ENCODE data around the gene ALOX12B.
"Not testable (repeated sequence)": the region's sequence is repeated elsewhere in the genome, so short reads cannot be mapped to it uniquely, and the experiment has no call there.

ALOX12B gene

DNA sequence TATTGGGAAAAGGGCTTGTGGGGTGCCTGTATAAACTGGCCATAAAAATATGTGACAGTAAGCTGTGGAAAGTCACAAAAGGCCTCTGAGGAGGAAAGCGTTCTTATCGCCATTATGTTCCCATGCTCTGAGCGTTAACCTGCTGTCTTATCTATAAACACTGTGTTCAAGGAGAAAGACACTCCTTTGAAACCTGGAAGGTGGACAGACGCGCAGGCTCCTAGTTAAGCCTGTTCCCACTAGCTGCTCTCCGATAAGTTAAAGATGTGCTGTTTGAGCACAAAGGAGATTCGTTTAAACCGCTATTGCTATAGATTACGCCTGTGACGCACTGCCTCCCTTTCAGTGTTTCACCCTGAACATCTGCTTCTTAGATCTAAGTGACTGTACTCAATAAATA is 5.2 kb downstream of the ALOX12B start:
- DNase-seq (ENCODE audit: low spot score) = no peak

DNA sequence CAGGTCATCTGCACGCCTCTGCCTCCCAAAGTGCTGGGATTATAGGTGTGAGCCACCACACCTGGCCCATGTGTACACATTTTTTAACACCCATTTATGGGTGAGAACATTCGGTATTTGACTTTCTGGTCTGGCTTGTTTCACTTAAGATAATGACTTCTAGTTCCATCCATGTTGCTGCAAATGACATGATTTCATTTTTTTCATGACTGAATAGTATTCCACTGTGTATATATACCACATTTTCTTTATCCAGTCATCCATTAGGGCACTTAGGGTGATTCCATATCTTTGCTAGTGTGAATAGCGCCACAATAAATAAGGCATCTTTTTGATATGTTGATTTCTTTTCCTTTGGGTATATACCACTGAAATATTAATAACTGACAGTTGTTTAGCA is 5.6 kb downstream of the ALOX12B start:
- no peak for DNase-seq (ENCODE audit: low spot score)

DNA sequence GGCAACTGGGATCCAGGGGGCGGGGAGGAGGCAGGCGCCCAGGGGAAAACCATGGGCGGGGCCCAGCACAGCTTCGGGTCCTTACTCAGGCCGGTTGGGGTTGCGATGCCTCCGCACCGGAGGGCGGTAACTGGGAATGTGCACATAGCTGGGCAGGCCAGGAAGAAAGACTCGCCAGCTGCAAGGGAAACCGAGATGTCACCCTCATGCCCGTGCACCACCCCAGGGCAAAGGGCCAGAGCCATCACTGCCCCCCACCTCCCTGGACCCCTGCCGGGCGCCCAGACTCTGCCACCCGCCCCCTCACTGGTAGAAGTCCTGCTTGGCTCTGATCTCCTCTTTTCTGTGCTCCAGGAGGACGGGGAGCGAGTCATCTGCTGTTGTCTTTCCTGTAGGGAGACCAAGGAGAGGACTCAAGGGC is 6.7 kb downstream of the ALOX12B start:
- DNase-seq (ENCODE audit: low spot score) = no peak

DNA sequence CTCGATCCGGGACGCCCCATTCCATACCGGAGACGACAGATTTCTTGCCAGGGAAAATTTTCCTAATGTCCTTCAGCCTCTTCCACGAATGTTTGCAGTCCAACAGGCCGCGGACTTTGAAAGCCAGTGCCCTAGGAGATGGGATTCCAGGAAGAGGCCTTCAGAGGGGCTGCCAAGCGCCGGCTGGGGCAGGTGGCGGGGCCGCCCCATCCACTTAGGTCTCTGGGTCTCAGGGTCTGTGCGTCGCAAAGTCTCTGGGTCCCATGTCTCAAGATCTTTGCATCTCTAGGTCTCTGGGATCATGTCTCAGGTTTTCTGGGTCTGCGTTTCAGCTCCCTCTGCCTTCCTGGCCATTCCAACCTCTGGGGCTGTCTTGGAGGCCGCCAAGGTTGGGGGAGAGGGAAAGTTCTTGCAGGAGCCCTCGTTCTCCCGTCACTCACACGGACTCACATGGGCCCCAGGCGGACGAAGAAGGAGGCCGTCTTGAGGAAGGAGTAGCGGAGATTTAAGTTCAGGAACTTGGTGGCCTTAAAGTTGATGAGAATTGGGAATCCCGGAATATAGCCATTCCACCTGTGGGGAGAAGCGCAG is 7.2 kb downstream of the ALOX12B start:
- DNase-seq (ENCODE audit: low spot score) = no peak

DNA sequence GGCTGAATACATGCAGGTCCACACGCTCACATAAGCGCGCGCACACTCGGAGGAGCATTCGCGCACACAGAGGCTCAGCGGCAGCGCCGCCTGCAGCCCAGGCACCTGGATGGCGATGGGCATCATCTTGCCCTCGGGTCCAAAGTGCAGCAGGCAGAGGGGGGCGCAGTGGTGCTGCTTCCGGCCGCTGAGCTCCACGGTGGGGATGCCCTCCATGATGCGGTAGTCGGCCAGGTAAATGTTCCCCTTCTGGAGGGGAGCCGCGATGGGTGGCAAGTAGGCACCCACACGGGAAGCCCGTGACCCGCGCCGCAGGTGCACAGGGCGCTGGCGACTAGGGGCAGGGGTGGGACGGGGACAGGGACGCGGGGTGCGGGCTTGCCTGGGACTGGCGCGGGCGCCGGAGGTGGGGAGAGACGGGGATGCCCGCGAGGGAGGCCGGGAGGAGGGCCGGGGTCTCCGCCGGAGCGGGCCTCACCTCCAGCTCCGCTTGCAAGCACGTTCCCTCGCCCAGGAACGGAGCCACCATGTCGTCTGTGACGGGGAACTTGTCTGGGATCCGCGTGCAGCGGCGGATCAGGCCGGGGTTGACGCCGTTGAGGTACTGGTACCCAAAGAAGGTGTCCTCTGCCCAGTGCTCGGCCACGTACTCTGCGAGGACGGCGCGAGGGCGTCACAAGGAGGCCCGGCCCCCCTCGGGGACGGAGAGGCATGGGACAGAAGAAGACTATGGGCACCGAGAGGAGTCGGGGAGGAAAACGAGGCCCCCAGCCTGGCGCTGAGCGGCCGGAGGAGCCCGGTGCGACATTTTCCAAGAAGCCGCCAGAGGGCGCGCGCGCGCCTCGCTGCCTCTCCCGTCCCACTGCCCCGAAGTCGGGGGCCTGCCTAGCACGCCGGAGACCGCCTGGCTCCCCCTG is 8.0 kb downstream of the ALOX12B start:
- peak; percentile 92 for DNase-seq (ENCODE audit: low spot score)

DNA sequence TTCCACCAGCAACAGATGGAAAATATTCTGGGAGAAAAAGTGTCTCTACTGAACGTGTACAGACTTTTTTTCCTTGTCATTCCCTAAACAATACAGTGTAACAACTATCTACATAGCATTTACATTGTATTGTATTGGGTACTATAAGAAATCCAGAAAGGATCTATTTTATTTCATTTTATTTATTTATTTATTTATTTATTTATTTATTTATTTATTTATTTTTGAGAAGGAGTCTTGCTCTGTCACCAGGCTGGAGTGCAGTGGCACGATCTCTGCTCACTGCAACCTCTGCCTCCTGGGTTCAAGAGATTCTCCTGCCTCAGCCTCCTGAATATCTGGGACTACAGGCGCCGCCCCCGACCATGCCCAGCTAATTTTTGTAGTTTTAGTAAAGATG is 9.6 kb downstream of the ALOX12B start:
- DNase-seq (ENCODE audit: low spot score) = not testable (repeated sequence)

DNA sequence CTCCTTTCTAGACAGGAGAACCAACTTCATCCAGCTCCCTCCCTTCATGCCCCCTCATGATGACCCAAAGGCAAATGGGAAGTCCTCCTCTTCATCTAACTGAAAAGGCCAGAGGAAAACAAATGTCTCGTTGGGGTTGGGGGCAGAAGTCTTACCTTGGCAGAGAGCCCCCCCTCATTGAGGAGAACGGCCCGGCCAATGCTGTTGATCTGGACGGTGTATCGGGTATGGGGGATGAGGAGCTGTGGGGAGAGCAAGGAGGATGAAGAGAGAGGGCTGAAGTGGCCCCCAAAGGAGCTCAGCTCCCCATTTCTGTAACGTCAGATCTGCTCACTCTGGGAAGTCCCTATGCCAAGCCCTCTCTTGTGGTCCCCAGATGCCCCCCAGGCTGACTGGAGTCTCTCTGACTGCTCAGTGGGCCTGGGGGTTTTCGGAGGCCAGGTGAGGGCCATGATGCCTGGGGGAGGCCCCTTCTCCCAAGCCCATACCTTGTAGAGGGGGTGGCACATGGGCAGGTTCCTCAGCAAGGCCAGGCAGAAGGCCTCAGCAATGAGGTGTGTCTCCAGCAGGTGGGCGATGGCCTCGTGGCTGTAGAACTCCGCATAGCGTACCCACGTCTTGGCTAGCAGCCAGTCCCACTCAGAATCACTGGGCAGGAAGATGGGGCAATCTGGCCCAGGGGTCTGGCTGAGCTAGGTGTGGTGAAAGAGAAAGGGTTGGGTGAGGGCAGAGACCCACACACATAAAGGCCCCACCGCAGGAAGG is 10.8 kb downstream of the ALOX12B start:
- DNase-seq (ENCODE audit: low spot score) = no peak

DNA sequence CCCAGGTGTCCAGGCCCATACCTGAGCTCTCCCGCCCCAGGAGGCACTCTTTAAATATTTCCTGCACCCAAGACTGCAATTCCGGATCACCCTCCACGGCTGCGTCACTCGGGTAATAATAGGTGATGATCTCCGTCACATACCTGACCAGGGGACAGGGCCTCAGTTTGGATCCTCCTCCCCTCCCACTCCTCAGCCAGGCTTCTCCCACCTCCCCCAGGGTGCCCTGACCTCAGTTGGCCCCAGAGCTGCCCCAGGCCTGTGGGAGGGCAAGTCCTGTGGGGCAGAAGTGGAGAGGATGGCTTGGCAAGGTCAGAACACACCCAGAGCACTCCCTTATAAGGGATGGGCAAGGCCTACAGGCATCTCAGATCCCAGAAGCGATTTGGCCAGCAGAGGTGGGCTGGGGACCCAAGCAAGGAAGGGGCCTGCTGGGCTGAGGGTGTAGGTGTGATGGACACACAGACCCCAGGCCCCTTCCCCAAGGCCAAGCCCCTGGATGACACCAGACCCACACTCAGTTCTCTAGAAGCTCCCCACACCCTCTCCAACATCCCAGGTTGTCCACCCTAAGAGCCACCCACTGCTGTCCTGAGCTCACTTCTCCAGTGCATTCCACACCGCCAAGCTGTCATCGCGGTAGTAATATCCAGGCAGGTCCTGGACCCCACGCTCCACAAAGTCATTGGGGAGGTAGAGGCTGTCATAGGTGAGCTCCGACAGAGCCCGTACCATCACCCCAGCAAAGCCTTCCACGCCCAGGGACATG is 11.8 kb downstream of the ALOX12B start:
- DNase-seq (ENCODE audit: low spot score) = no peak

DNA sequence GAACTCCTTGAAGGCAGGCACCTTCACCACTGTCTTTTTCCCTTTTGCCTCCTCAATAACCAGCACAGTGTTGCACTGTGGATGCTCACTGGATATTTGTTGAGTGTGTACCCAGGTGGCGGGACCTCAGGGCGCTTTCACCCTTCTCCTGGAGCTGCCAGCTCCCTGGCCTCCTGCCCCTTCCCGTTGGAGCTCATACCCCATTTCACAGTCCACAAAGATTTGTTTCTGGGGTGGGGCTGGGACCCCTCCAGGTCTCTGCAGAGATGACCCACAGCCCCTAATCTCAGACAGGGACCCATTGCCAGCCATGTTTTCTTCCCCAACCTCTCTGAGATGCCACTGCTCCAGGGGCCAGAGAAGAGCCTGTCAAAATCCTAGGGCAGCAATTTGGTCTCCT is 12.4 kb downstream of the ALOX12B start:
- no peak for DNase-seq (ENCODE audit: low spot score)

DNA sequence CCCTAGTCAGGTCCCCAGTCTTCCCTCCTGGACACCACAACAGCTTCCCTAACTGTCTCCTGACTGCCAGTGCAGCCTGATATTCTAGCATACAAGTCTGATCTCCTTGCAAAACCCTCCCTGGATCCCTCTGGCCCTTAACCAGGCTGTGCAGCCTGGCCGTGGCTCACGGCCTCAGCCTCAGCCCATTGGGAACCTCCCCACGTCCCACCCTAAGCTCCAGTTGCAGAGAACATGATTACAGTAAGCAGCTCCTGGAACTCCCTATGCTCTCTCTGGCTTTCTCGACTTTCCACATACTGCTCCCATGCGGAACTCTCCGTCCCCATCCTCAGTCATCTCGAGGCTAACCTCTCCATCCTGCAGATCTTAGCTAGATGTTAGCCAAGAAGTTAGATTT is 13.0 kb downstream of the ALOX12B start:
- no peak for DNase-seq (ENCODE audit: low spot score)

DNA sequence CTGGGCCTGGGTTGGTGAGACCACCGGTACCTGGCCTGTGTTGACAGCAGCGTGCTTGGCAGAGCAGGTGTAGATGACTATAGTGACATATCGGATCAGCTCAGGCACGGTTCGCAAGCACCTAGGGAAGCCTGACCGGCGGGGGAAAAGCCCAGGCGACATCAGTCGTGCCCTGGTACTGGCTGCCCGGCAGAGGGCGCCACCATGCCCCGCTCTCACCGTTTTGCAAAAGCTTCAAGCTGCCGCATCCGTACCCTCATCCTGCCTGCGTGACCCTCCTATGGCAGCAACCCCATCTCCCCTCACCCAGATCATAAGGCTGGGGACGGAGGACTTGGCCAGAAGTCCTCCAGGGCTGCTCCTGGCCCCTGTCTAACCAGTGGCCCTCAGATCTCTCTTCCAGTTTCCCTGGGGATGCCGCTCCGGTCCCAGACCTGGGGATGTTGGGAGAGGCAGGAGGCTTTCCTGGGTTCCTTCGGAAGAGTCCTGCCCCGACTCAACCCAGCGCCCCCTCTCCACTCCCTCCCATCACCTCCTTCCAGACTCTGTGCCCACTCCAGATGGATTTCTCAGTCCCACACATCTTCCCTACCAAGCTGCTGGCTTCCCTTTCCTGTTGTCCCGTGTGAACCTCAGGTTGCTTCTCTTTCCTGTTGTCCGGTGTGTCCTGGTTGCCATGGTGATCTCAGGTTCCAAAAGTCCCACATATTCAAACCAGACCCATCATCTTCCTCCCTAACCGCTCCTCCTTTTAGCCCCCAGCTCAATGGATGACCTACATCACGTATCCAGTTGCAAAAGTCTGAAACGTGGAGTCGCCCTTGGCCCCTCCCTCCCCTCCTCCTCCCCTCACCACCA is 13.7 kb downstream of the ALOX12B start:
- DNase-seq (ENCODE audit: low spot score) = peak; percentile 87

DNA sequence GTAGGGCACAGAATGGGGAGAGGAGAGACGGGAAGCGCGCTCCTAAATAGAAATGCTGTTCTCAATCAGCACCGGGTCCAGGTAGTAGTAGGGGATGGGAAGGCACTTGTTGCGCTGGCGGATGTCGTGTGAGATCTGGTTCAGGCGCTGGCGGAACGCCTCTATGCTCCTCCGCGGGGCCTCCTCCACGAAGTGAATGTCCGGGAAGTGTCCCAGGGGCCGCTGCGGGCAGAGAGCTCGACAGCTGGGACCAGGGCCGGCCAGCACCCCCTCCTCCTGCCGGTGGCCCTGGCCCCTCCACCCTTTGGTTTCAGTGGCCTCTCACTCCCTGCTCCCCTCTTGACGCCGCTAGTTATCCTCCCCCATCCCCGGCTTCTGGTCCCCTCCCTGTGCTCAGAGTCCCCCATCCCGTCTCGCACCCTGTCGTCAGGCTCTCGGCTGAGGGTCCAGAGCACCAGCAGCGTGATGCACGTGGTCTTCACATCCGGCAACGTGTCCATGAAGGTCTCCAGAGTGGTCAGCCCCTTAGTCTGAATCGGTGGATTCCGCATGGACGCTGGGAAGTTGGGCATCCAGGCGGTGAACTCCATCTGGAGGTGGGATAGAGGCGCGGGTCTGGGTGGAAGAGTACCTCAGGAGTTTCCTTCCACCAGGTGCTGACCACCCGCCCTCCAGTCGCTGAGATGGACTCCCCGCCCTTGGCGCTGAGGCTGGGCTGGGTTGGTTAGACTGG is 14.6 kb downstream of the ALOX12B start:
- peak; percentile 30 for DNase-seq (ENCODE audit: low spot score)

DNA sequence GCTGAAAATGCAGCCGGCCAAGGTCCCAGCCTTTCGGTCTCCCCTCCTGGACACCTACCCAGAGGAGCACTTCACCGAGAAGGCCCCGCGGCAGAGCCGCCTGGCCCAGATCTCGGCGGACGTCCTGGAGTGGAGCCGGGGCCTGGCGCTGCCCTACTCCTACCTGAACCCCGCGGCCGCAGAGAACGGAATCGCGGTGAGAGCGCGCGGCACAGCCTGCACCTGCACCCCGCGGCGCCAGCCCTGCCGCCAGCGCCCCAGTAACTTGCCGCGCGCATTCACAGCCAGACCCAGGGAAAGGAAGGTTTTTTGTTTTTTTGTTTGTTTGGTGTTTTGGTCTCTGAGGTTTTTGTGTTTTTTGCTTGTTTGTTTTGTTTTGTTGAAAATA is 15.2 kb downstream of the ALOX12B start:
- no peak for DNase-seq (ENCODE audit: low spot score)

DNA sequence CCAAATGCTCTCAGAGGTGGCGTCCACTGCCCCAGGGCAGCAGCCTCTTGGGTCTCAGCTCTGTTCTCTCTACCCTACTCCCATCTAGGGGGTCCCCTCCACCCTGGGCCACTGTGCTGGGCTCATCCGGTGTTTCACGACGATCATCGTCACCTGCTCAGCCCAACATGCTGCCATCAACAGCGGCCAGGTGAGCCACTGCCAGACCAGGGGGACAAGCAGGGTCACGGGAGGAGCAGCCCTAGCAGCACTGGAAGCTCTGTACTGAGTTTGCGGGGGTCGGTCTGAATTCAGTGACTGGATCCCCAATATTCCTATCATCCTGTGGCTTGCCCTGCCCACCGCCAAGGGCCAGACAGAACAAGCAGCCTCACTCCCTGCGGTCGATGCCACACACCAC is 16.0 kb downstream of the ALOX12B start:
- DNase-seq (ENCODE audit: low spot score) = no peak

DNA sequence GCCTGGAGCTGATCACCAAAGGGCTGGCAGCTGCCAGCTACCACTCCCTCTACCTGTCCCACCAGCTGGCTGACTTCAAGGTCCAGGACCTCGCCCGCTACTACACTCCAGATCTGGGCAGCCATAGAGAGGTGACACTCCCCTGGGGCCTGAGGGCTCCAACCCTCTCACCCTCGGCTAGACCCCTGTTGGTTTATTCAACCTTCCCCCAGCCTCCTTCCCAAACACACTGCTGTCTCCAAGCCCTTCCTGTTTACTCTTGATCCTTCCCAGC is 18.0 kb downstream of the ALOX12B start:
- no peak for DNase-seq (ENCODE audit: low spot score)

DNA sequence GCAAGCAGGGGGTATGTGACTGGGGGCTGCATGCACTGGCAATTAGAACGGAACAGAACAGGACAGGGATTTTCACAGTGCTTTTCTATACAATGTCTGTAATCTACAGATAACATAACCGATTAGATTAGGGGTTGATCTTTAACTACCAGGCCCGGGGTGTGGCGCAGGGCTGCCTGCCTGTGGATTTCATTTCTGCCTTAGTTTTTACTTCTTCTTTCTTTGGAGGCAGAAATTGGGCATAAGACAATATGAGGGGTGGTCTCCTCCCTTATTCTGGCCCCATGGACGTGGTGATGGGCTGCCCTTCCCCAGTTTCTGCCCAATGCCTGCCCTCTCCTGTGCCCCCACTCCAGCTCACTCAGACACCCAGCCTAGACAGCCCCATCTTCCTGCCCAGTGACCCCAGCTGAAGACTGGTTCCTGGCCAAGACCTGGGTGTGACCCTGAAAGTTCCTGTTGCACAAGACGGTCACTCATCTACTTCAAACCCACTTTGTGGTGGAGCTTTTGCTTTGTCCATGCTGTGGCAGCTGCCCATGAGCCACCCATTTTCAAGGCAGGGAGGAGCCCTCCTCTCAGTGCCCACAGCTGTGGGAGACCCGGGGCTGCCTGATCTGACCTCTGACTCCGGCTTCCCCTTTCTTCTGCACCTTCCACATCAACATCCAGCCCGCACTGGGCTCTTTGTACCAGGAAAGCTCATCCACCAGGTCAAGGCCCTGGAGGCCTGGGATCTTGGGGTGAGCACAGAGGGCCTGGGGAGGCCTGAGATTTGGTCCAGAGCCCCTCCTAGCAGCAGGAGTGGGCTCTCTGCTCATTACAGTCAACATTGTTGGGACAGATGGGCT is 18.6 kb downstream of the ALOX12B start:
- no peak for DNase-seq (ENCODE audit: low spot score)

DNA sequence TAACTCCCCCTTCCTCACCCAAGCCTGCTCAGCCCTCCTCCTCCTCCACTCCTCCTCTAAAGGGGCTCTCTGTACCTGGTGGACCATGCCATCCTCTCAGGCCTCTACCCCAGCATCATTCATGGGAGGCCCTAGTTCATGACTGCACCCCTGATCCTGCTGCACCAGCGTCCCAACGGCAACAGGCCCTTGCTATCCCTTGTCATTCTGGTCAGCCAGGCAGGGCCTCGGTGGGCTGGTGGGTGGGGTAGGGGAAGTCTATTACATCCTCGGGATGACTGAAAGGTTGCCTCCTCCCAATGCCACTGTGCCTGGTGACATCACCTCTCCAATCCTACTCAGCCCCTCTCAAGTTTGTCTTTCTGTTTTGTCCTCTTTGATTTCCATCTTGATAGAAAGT is 19.7 kb downstream of the ALOX12B start:
- no peak for DNase-seq (ENCODE audit: low spot score)

DNA sequence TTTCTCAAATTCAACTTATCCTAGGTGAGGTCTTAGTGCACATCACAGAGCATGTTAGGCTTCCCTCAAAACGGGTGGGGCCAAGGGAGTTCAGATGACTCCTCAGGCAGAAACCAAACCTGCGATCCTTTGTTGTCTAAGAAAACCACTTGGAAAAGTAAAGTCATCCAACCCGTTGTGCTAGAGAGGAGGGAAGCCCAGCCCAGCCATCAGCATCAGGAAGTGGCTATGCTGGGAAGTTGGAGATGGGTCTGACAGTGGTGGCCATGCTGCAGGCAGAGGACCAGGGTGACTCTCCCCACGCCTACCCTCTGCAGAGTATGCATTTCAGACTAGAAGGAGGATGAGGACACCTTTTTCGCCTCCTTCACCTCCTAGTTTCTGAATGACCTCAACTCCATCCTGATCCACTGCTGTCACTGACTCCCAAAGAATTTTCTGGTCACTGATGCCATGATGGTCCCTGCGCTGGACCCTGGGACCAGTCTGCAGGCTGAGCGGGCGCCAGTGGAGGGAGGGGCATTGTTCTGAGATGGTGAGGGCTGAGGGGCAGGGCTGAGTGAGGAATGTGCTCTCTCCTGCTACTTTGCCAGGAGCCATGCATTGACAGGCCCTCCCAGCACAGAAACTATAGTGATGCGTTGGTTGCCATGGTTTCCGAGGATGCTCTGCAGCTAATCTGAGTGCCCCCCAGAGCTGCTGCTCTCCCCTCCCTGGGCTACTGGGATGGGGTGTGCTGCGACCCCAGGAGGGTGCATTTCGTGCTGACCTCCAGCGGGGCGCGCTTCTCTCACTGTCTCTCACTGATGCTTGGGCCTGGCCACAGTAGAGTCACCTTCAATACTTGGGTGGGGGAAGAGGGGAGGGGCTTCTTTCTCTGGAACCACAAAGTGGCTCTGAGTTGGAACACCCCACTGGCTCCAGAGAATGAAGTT is 20.4 kb downstream of the ALOX12B start:
- DNase-seq (ENCODE audit: low spot score) = no peak

DNA sequence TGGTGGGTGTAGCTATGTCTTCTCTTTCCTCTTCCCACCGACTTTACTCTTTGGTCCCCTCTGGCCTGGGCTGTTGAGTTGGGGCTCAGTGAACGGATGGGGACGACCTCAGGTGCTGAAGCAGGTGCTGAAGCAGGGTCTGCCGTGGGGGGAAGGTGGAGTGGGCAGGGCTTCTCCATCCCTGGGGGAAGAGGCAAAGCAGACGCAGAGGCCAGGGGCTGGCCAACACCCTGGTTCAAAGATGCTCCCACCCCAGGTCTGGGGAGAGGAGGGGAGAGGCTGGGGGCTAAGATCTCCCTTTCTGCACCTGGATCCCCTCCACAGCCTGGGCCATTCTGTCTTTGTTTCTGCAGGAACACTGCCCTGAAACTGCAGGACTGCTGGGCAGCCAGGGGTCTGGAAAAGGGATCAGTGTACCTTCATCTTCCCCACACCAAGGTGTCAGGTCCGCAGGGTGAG is 22.9 kb downstream of the ALOX12B start:
- no peak for DNase-seq (ENCODE audit: low spot score)

All from GM03348 (cell line).